GM19023 (cell line): ENCODE measurements around the gene SLC1A1.

ENCODE experiments used
- ATAC-seq: cut with Tn5 transposase; IDR thresholded peaks from one replicate; pipeline ENCODE4 v1.9.1; 2021; ENCODE audit warnings: mild to moderate bottlenecking, moderate library complexity; ENCODE audit not compliant: unreplicated experiment

Gene SLC1A1

GRCh38 chr9:4489919-4490704, at the start of gene SLC1A1:
Gene SLC1A1, plus strand, starts transcription at chr9:4490468. Its CDS starts 212 bp downstream, at chr9:4490680.
- peak; percentile 74 for ATAC-seq

- ATAC-seq: no peak
Observed at GRCh38 chr9:4442806-4443205, 47.5 kb upstream of the SLC1A1 start.

DNA sequence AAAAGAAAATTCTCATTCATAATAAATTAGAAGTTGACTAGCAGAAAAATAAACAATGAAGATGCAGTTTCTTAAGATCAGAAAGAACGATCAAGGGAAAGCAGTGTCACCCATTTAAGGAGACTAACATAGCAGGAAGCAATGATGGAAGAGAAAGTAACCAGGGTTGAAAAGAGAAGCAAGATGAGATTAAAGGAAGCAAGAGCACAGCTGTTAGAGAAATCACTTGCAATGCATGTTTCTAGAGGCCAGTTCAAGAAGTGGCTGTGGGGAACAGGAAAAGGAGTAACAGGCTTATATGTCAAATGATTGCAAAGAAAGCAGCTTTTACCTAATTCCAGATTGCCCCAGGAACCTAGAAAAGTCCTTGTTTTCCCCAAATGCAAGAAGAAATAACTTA, 46.8 kb upstream of the SLC1A1 start:
- ATAC-seq: no peak

DNA sequence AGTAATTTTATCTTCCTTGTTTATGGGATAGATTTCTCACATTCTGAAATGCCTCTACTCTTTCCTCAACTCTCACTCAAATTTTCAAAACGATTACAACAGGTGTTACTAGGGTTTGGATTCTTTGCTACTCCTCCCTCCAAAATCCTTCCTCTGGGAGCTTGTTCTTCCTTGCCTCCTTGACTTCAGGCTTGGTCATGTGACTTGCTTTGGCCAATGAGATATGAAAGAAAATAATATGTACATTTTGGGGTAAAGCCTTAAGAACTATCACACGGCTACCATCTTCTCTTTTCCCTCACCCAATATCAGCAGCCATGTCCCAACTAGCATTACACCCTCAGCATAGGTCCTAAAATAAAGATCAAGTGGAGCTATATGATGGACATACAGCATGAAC, 28.8 kb upstream of the SLC1A1 start:
- no peak for ATAC-seq

GRCh38 chr9:4463824-4464223, 26.4 kb upstream of the SLC1A1 start:
- no peak for ATAC-seq

DNA sequence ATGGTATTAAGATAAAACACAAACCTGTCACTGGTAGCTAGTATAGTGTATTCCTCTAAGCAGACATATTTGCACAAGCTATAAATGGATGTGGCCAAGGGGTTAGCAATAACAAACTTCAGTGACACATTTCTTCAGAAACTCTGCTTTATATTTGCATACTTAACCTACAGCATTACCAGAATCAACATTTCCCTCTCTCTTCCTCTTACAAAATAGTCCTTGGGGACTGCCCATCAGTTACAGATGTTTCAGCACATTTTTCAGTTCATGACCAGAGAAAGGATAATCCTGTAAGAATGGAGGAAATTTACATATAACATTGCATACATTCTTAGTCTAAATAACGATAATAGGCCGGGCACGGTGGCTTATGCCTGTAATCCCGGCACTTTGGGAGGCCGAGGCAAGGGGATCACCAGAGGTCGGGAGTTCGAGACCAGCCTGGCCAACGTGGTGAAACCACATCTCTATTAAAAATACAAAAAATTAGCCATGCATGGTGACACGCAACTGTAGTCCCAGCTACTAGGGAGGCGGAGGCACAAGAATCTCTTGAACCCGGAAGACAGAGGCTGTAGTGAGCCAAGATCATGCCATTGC, 25.3 kb upstream of the SLC1A1 start:
- peak; percentile 91 for ATAC-seq

- ATAC-seq: no peak
Observed at GRCh38 chr9:4465910-4466309, 24.4 kb upstream of the SLC1A1 start.

- ATAC-seq: no peak
Observed at GRCh38 chr9:4475301-4475700, 15.0 kb upstream of the SLC1A1 start.

DNA sequence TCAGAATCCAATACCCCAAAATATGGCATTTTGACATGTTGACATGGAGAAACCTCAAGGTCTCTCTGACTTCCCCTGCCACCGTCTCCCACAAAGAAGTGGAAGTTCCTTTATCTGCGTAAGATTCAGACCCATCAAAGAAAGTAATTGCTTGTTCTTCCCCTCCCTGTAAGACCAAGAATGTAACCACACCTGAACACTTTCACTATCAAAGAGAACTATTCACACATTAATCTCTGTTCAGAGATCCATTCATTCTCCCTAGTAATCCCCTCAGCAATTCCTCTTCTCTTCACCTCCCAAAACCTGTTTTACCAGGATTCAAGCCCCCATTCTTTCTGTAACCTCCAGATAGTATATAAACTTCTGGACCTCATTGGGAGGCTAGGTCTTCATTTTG, 4.1 kb upstream of the SLC1A1 start:
- no peak for ATAC-seq

DNA sequence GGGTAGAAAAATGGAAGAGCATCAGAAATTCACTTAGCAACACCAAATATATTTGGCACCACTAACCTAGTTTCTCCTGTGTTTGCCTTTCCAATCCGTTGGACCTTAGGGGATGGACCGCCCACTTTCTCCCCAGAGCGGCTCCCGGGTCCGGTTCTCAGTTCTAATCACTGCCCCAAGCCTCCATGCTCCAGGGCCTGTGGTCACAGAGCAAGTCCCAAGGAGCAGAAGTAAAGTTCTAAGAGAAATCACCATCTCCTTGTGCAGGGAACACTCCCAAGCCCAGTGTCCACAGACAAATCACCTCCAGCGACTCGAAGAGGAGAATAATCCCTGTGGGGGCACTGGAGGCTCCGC, 728 bp upstream of the SLC1A1 start:
- ATAC-seq: peak; percentile 6

- ATAC-seq: peak; percentile 6
Observed at GRCh38 chr9:4490705-4491625, 697 bp downstream of the SLC1A1 start.

GRCh38 chr9:4491626-4491975, 1.3 kb downstream of the SLC1A1 start:
- ATAC-seq: no peak

GRCh38 chr9:4494332-4494731, 4.1 kb downstream of the SLC1A1 start:
- ATAC-seq: no peak

DNA sequence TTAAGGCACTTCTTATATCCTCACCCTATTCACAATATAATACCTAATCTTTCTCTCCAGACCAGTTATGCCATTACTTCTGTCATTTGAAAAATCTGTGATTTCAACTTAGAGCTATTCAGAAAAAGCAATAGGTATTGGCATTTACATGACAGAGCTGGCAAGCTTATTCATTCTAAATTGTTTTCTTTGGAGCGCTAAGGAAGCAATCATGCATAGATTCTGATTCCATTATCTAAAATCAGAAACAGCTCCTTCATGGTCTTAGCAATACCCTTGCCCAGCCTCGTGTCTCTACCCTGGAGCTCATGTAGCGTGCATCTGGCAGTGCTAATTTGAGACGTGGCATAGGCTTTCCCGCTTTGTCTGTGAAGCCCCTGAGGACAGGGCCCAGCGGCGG, 4.5 kb downstream of the SLC1A1 start:
- ATAC-seq: no peak

DNA sequence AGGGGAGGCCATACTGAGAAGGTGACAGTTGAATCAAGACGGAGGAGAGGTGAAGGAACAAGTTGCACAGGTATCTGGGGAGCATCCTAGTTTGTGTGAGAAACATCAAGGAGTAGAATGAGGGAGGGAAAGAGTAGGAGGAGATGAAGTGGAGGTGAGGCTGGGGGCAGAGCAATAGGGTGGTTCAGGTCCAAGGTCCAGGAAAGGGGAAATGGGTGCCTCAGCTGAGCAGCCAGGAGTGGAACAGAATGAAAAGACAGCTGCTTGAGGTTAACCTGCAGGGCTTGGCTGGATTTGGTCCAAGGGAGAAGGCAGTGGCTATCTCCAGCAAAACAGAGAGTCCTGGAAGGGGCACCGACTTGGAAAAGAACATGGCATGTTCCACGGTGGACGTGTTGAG, 5.3 kb downstream of the SLC1A1 start:
- no peak for ATAC-seq

- ATAC-seq: no peak
Observed at GRCh38 chr9:4496497-4496896, 6.2 kb downstream of the SLC1A1 start.

DNA sequence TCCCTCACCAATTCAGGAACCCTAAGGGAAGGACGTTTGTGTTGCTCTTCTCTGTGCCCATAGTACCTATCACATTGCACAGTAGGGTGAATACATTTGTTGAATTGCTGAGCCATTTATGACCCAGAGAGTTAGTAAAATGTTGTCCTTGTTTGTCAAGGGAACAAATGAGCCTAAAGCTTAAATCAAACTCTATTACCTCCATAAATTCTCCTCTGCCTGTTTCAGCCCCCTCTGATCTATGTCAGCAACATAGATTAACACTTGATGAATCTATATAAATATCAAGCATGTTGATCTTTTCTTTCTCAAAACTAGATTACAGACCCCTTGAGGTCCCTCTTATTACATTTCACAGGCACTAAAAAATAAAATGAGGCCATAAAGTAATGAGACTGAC, 7.1 kb downstream of the SLC1A1 start:
- no peak for ATAC-seq

DNA sequence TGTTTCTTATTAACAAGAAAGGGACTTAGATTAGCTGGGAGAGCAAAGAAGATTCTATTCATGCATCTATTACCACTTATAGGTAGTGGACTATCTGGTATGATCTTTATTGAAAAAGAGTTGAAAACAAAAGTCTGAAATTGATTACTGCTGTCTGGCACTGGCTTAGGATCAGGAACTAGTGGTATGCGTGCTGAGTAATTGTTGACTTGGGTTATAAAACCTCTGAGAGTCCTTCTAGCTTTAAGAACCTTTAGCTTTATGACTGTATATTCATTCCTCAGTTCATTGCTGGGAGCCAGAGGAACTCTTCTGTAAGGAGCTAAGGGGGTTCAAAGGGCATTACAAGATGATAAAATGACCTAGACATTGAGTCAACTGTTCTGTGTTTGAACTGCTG, 7.6 kb downstream of the SLC1A1 start:
- ATAC-seq: no peak

DNA sequence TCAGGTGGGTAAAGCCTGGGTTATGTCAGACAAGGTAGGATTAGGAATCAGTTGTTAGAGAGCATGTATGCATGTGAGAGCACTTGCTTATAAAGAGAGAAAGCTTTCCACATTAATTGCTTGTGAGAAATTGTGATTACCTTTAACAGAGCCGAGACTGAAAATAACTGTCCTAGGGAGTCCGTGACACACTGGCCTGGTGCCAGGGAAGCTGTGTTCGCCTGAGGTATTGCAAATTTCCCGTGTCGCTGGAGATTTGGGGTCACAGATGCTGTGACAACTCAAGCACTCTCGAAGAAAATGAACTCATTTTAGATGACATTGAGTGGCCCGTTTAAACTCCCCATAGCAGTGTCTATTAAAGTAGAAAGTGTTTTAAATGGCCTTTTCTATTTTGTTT, 9.6 kb downstream of the SLC1A1 start:
- ATAC-seq: no peak

- ATAC-seq: no peak
Observed at GRCh38 chr9:4501147-4501507, 10.9 kb downstream of the SLC1A1 start.

DNA sequence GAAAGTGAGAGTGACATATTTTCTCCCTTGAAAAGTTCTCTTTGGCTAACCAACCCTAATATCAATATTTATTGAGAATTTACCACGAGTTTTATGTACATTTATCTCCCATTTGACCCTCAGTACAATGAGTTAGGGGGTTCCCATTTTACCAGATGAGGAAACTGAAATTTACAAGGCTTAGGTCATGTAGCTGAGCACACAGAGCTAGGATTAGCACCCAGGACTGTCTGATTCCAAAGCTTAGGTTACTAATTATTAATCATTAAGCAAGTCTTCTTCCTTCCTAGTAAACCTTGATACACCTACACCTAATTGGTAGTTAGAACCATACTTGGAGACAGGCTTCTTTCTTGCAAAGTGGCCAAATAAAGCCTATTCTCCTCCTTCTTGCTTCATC, 12.2 kb downstream of the SLC1A1 start:
- no peak for ATAC-seq

DNA sequence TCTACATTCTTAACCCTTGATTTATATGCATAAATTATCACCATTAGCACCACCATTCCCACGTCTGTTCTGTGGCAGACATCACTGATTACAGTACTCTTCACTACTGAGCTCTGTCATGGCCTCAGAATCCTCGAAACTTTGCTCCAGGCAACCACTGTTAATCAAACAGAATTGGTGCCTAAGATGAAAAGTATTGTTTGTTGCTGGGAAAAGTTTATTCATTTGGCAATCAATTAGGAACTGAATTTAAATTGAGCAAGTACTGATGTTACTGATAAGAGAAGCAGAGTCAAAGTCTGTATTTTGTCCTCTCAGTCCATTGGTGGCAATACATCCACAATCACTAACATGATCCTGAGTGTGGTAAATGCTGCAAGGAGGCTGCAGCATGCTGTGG, 12.8 kb downstream of the SLC1A1 start:
- ATAC-seq: no peak
